Measurements from ENCODE around the gene PAIP1.
"Not testable (repeated sequence)": the region's sequence is repeated elsewhere in the genome, so short reads cannot be mapped to it uniquely, and the experiment has no call there.

The PAIP1 gene

GRCh38 chr5:43536972-43537371, 19.9 kb downstream of the PAIP1 start:
- in situ Hi-C loops (cut with HindIII; ENCODE audit: low pct_unique_long_range_greater_than_20kb, low sequenced_read_pairs), result no loop called here
- DNase-seq (ENCODE audit: low read depth in 1 of 2, low spot score in 1 of 2), result no peak

GRCh38 chr5:43533646-43534045, 23.2 kb downstream of the PAIP1 start:
- in situ Hi-C loops (cut with HindIII; ENCODE audit: low pct_unique_long_range_greater_than_20kb, low sequenced_read_pairs), result no loop called here
- TF ChIP-seq JUND (IDR thresholded peaks at IDR 0.05; ENCODE audit: low read depth), result no peak
- no peak for DNase-seq (ENCODE audit: low read depth in 1 of 2, low spot score in 1 of 2)

More at GRCh38 chr5:43536972-43537371, 19.9 kb downstream of the PAIP1 start:
- TF ChIP-seq JUND (IDR thresholded peaks at IDR 0.05; ENCODE audit: low read depth), result no peak

- TF ChIP-seq JUND (IDR thresholded peaks at IDR 0.05; ENCODE audit: low read depth), result no peak
- in situ Hi-C loops (cut with HindIII; ENCODE audit: low pct_unique_long_range_greater_than_20kb, low sequenced_read_pairs), result no loop called here
- DNase-seq (ENCODE audit: low read depth in 1 of 2, low spot score in 1 of 2), result no peak
These were observed 26.2 kb downstream of the PAIP1 start for GRCh38 chr5:43530648-43531047.

DNA sequence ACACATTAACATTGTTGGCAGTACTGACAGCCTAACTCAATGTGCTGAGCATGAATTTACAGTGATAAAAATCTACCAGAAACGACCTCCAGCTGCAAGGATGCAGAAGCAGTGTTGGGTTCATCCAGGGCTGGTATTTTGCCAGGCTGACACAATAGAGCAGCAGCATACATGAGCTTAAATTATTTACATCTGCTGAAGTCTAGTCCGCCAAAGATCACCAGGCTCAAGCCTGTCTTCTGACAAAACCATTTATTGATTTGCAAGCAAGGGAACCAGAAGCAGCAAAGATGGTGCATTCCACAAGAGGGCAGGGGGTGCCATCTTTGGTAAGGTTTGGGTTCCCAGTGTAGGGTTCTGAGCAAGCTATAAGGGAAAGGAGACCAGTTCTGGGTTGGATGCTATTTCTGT, 33.2 kb downstream of the PAIP1 start:
- in situ Hi-C loops (cut with HindIII; ENCODE audit: low pct_unique_long_range_greater_than_20kb, low sequenced_read_pairs), result no loop called here
- DNase-seq (ENCODE audit: low read depth in 1 of 2, low spot score in 1 of 2), result peak in 1 of 2 experiments; percentile 10
- TF ChIP-seq JUND (IDR thresholded peaks at IDR 0.05; ENCODE audit: low read depth), result no peak

GRCh38 chr5:43520615-43521014, 36.3 kb downstream of the PAIP1 start:
- in situ Hi-C loops (cut with HindIII; ENCODE audit: low pct_unique_long_range_greater_than_20kb, low sequenced_read_pairs), result no loop called here
- no peak for DNase-seq (ENCODE audit: low read depth in 1 of 2, low spot score in 1 of 2)
- TF ChIP-seq JUND (IDR thresholded peaks at IDR 0.05; ENCODE audit: low read depth), result no peak

GRCh38 chr5:43515678-43516048, 41.2 kb downstream of the PAIP1 start:
- in situ Hi-C loops (cut with HindIII; ENCODE audit: low pct_unique_long_range_greater_than_20kb, low sequenced_read_pairs), result no loop called here
- no peak for TF ChIP-seq JUND (IDR thresholded peaks at IDR 0.05; ENCODE audit: low read depth)
- DNase-seq (ENCODE audit: low read depth in 1 of 2, low spot score in 1 of 2), result no peak

DNA sequence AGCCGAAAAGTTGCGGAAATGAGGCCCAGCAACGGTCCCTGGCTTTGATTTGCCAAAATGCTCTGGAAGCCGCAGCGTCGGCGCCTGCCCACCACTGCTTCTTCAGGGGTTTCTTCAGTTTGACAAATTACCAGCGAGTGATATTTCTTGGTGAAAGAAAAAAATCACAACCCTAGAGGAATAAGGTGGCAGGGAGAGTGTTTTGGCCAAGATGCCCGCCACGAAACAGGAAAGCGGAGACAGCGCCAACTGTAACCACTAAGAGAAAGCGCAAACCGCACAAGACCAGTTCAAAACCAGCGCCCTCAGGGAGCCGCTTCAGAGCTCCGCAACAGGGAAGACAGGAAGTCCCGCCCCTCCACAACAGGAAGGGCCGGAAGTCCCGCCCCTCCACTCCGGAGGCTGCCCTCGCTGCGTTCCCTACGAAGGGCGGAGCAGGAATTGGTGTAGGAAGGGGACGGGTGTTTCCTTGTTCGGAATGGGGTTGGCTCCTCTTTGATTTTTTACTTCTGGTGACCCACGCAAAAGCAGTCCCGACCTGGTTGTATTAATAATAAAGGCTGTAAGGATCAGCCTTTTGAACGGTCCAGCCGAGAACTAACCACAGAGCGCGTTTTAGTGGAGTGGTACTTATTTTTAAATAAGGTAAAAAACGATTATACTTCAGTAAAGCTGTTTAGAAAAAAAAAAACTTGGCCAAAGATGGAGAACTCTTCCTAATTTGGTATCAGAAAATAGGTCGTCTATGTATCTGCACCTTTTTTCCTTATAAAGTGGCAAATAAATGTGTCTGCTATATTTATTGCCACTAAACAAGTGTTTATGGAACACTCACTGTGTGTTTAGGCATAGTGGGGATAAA, 41.8 kb downstream of the PAIP1 start, which contains the start of gene C5orf34:
Gene C5orf34, minus strand, starts transcription at position 333 of the 862 bp plus-strand sequence. CDS start 5,809 bp downstream, outside the sequence.
- TF ChIP-seq JUND (IDR thresholded peaks at IDR 0.05; ENCODE audit: low read depth), result no peak
- DNase-seq (ENCODE audit: low read depth in 1 of 2, low spot score in 1 of 2), result peak; percentile 98 to 99
- in situ Hi-C loops (cut with HindIII; ENCODE audit: low pct_unique_long_range_greater_than_20kb, low sequenced_read_pairs), result no loop called here

DNA sequence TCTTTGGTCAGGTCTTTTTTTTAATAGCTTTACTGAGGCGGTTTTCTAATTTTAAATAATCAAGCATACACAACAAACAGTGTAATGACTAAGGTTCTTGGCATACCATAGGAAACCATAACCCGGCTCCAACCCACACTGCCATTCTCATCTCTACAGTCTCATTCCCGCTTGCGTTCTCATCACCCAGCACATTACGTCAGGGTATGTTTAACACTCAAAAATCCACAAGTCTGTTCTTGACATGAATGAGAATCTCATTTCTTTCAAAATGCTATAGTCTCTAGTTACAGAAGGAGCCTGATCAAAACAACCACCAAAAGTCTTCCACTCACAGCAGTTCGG, 42.4 kb downstream of the PAIP1 start:
- in situ Hi-C loops (cut with HindIII; ENCODE audit: low pct_unique_long_range_greater_than_20kb, low sequenced_read_pairs), result no loop called here
- DNase-seq (ENCODE audit: low read depth in 1 of 2, low spot score in 1 of 2), result peak; percentile 41 to 54
- no peak for TF ChIP-seq JUND (IDR thresholded peaks at IDR 0.05; ENCODE audit: low read depth)

DNA sequence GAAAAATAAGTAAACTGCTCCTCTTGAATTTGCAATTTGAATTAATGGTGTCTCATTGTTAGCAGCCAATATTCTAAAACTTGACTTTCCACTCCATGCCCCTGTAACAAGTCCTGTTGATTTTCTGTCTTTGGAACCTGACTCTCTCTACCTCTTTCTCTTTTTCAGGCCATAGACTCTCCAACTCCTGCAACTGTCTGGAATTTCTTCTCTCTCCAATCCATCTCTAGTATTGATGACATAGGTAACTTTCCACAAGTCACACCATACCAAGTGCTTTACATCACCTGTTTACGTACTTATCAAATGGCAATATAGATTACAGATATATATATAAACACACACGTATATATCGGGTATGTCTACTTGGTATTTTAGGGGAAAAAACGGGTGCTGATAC, 42.9 kb downstream of the PAIP1 start:
- peak in 1 of 2 experiments; percentile 8 for DNase-seq (ENCODE audit: low read depth in 1 of 2, low spot score in 1 of 2)
- no peak for TF ChIP-seq JUND (IDR thresholded peaks at IDR 0.05; ENCODE audit: low read depth)
- in situ Hi-C loops (cut with HindIII; ENCODE audit: low pct_unique_long_range_greater_than_20kb, low sequenced_read_pairs), result no loop called here

DNA sequence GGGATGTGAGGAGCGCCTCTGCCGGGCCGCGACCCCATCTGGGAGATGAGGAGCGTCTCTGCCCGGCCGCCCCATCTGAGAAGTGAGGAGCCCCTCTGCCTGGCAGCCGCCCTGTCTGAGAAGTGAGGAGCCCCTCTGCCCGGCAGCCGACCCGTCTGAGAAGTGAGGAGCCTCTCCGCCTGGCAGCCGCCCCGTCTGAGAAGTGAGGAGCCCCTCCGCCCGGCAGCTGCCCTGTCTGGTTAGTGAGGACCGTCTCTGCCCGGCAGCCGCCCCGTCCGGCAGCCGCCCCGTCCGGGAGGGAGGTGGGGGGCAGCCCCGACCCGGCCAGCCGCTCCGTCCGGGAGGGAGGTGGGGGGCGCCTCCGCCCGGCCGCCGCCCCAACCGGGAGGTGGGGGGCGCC, 45.8 kb downstream of the PAIP1 start:
- DNase-seq (ENCODE audit: low read depth in 1 of 2, low spot score in 1 of 2); in situ Hi-C loops (cut with HindIII; ENCODE audit: low pct_unique_long_range_greater_than_20kb, low sequenced_read_pairs): not testable (repeated sequence)

- in situ Hi-C loops (cut with HindIII; ENCODE audit: low pct_unique_long_range_greater_than_20kb, low sequenced_read_pairs), result no loop called here
- DNase-seq (ENCODE audit: low read depth in 1 of 2, low spot score in 1 of 2), result no peak
- TF ChIP-seq JUND (IDR thresholded peaks at IDR 0.05; ENCODE audit: low read depth), result no peak
These were observed 58.3 kb downstream of the PAIP1 start for GRCh38 chr5:43498581-43498980.

DNA sequence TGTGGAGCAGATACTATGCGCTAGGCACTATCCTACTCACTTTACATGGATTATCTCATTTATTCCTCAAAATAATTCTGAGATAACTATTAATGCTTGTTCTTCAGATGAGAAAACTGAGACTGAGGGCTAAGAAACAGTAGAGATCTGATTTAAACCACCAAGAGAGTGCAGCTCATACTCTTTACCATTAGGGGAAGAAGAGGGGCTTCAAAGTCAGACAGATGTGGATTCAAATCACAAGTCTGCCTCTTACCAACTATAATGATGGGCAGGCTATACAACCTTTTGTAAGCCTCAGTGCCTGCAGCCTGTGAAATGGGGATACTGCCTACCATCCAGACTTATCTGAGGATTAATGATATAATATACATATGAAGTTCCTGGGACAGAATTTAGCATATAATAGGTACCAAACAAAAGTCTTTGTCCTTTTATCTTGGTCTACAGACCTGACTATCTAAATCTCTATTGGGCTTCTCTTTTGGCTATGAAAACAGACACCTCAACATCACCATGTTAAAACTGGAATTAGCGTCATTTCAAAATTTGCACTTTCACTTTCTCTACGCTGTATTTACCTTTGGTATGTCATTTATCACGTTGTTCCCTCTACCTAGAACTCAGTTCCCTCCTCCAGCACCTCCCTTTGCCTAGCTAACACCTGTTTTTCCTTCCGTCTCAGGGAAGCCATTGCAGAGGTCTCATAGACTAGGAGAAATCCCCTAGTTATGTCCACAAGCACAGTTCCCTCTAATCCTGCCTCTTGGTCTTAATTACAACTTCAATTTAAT, 59.4 kb downstream of the PAIP1 start:
- no peak for TF ChIP-seq JUND (IDR thresholded peaks at IDR 0.05; ENCODE audit: low read depth)
- no peak for DNase-seq (ENCODE audit: low read depth in 1 of 2, low spot score in 1 of 2)
- in situ Hi-C loops (cut with HindIII; ENCODE audit: low pct_unique_long_range_greater_than_20kb, low sequenced_read_pairs), result no loop called here

GRCh38 chr5:43491326-43491725, 65.6 kb downstream of the PAIP1 start:
- no peak for TF ChIP-seq JUND (IDR thresholded peaks at IDR 0.05; ENCODE audit: low read depth)
- in situ Hi-C loops (cut with HindIII; ENCODE audit: low pct_unique_long_range_greater_than_20kb, low sequenced_read_pairs), result no loop called here
- DNase-seq (ENCODE audit: low read depth in 1 of 2, low spot score in 1 of 2), result no peak

Measured in T47D (cell line).